HepG2 (cell line): ENCODE measurements around the gene ZNF526. TPM values are rescaled to one million over a fixed set of nuclear protein-coding genes. Genes with fewer than 3 reads are reported as not detected.
A peak's percentile ranks its signal among the peaks of the same experiment; 100 is the strongest.

Experiments used
- KDM4B ChIP-seq: sonication (generic); formaldehyde crosslinking; IDR thresholded peaks from 2 replicates; pipeline ENCODE4 v1.4.0; 2020; ENCODE audit warnings: missing genetic modification reagents
- PBX2 ChIP-seq: IDR thresholded peaks from 2 replicates; pipeline ENCODE4 v1.6.1; 2016; ENCODE audit warnings: control low read depth
- PHF21A ChIP-seq: sonication (generic); formaldehyde crosslinking; IDR thresholded peaks from 2 replicates; pipeline ENCODE4 v1.5.0; 2020; ENCODE audit warnings: mild to moderate bottlenecking, missing genetic modification reagents
- PITX1 ChIP-seq: sonication (generic); formaldehyde crosslinking; IDR thresholded peaks from 2 replicates; pipeline ENCODE4 v1.5.1; 2020; ENCODE audit warnings: mild to moderate bottlenecking, missing genetic modification reagents
- POGZ ChIP-seq: sonication (generic); formaldehyde crosslinking; IDR thresholded peaks from 2 replicates; pipeline ENCODE4 v1.4.0; 2020; ENCODE audit warnings: mild to moderate bottlenecking, missing genetic modification reagents
- RELA ChIP-seq: sonication (generic); formaldehyde crosslinking; IDR thresholded peaks from 2 replicates; pipeline ENCODE4 v1.4.0; 2020; ENCODE audit warnings: missing genetic modification reagents
- RFXAP ChIP-seq: sonication (generic); formaldehyde crosslinking; IDR thresholded peaks from 2 replicates; pipeline ENCODE4 v1.4.0; 2020; ENCODE audit warnings: missing genetic modification reagents, borderline replicate concordance
- THAP7 ChIP-seq: sonication (generic); formaldehyde crosslinking; IDR thresholded peaks from 2 replicates; pipeline ENCODE4 v1.8.1; 2023; ENCODE audit warnings: mild to moderate bottlenecking, missing genetic modification reagents
- USF2 ChIP-seq, 2 experiments: sonication (generic) in 1 of 2; formaldehyde crosslinking in 1 of 2; IDR thresholded peaks; 2 replicates each; pipeline versions ENCODE4 v1.5.1 to v1.6.1; 2011 to 2020; ENCODE audit warnings: borderline replicate concordance in 1 of 2, low read depth in 1 of 2, low read length in 1 of 2, mild to moderate bottlenecking in 1 of 2, missing genetic modification reagents in 1 of 2, moderate library complexity in 1 of 2
- ZFP62 ChIP-seq: sonication (generic); formaldehyde crosslinking; IDR thresholded peaks from 2 replicates; pipeline ENCODE4 v1.4.0; 2020; ENCODE audit warnings: missing genetic modification reagents
- ZFY ChIP-seq: sonication (generic); formaldehyde crosslinking; IDR thresholded peaks from 2 replicates; pipeline ENCODE4 v1.4.0; 2020; ENCODE audit warnings: missing genetic modification reagents
- ZMYM2 ChIP-seq: sonication (generic); formaldehyde crosslinking; IDR thresholded peaks from 2 replicates; pipeline ENCODE4 v1.8.0; 2022; ENCODE audit warnings: mild to moderate bottlenecking, missing genetic modification reagents
- ZNF263 ChIP-seq: sonication (generic); formaldehyde crosslinking; IDR thresholded peaks from 2 replicates; pipeline ENCODE4 v1.4.0; 2020; ENCODE audit warnings: missing genetic modification reagents
- ZNF614 ChIP-seq: IDR thresholded peaks from 2 replicates; pipeline ENCODE4 v1.6.1; 2018; ENCODE audit warnings: missing biosample characterization, missing genetic modification reagents, inconsistent platforms, borderline replicate concordance
- ZNF639 ChIP-seq: conservative IDR thresholded peaks from 2 replicates; pipeline ENCODE4 v1.6.1; 2018; ENCODE audit warnings: missing genetic modification reagents
- polyA plus RNA-seq, 8 experiments: library from polyadenylated mRNA; depleted of rRNA in 3 of 8; stranded (reverse) in 7 of 8; unstranded in 1 of 8; fragments of >200 nt; fragmentation: Illumina TruSeq in 4 of 8; extraction: Trizol in 4 of 8; gene quantifications; 2 replicates each; pipeline versions ENCODE4 v1.2.1 to v1.2.3, GENCODE V29; 2011 to 2016; ENCODE audit warnings: low read depth in 4 of 8, missing spikeins in 1 of 8, mixed read lengths in 1 of 8; ENCODE audit not compliant: insufficient read depth in 1 of 8
- total RNA-seq, 5 experiments: library from RNA; depleted of rRNA; stranded (reverse); fragments of >200 nt; fragmentation: Illumina TruSeq; extraction: Trizol; gene quantifications; 2 replicates each; pipeline ENCODE4 v1.2.3, GENCODE V29; 2016; ENCODE audit warnings: low read depth in 1 of 5

ZNF526 gene
- total and polyA plus RNA-seq, 2 of the 13 experiments (the other 11 are each of a cell fraction or from before 2014, with no cell fraction given) = 3.3 to 8.4 TPM

- TF ChIP-seq PHF21A (CRISPR knock-in tag) (no peak), PITX1 (CRISPR knock-in tag) (no peak), POGZ (CRISPR knock-in tag) (no peak), RFXAP (no peak), ZFY (CRISPR knock-in tag) (0 out of 2 replicates have a peak, but pooled peaks have one; percentile 9), ZNF639 (CRISPR knock-in tag) (no peak), PBX2 (peak; percentile 99), ZNF263 (CRISPR knock-in tag) (no peak), ZFP62 (CRISPR knock-in tag) (0 out of 2 replicates have a peak, but pooled peaks have one; percentile 41), RELA (CRISPR knock-in tag) (no peak), THAP7 (CRISPR knock-in tag) (no peak), KDM4B (CRISPR knock-in tag) (no peak), ZNF614 (0 out of 2 replicates have a peak, but pooled peaks have one; percentile 18), USF2 (IDR thresholded peaks at IDR 0.05; ENCODE audit: low read depth, low read length) (no peak), USF2 (CRISPR knock-in tag; IDR thresholded peaks at IDR 0.05; ENCODE audit: borderline replicate concordance) (no peak), ZMYM2 (CRISPR knock-in tag) (no peak)
Measured at GRCh38 chr19:42268704-42269477, 48.8 kb downstream of the ZNF526 start, which contains the start of gene CIC (continued).
